Skin of body (tissue), 2 donors: Measurements from ENCODE around the gene MEIS2. TPM values are rescaled to one million over a fixed set of nuclear protein-coding genes. Genes with fewer than 3 reads are reported as not detected.

Source experiments
- DNase-seq: peaks from one replicate; lab custom pipeline; 2025; lab: John Stamatoyannopoulos, UW
- total RNA-seq: library from RNA; depleted of rRNA; stranded (reverse); fragments of >200 nt; gene quantifications from one replicate; pipeline ENCODE4 v1.2.3, GENCODE V29; 2014

Gene MEIS2
- total RNA-seq, 1 donor from 2014 or later = 25.5 TPM

- no peak for DNase-seq
Observed at GRCh38 chr15:36965570-36966342, 134.6 kb downstream of the MEIS2 start.

- DNase-seq = no peak
Observed at GRCh38 chr15:36964626-36965025, 135.7 kb downstream of the MEIS2 start.

GRCh38 chr15:36961956-36962355, 138.4 kb downstream of the MEIS2 start:
- DNase-seq = no peak

GRCh38 chr15:36960947-36961227, 139.5 kb downstream of the MEIS2 start:
- DNase-seq = no peak

- no peak for DNase-seq
Observed at GRCh38 chr15:36960179-36960946, 140.0 kb downstream of the MEIS2 start.

DNA sequence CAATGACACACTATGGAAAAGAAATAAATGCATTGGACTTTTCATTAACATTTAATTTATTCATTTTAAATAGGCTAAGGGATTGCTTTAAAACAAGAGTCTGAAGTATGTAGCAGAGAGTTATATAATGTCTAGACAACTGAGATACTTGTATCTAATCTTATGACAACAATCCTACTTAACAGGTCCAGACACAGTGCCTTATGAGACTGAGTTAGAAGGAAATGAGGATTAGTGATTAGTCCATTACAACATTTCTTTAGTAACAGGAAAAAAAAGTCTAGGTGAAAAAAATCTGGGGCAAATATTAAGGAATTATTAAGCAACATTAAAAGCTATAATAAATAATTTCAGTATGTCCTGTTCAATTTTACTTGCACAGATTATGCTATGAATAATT, 140.6 kb downstream of the MEIS2 start:
- DNase-seq = no peak

GRCh38 chr15:36958606-36959005, 141.7 kb downstream of the MEIS2 start:
- DNase-seq = no peak

DNA sequence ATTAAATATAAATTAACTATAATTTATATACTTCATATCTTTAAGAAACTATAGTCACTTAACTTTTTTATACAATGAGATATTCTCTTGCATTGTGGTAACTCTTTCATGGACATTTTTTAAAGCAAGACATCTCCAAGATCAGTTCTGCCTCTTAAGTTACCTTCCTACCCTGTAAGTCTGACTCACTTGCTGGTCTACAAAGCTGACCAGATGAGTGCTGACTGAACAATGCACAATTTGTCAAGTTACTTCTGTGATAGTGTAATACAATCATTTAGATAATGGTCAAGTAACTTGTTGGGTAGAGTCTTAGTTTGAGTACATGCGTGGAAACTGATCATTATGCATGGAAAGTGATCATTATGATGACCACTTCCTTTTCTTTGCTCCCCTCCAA, 145.9 kb downstream of the MEIS2 start:
- no peak for DNase-seq

DNA sequence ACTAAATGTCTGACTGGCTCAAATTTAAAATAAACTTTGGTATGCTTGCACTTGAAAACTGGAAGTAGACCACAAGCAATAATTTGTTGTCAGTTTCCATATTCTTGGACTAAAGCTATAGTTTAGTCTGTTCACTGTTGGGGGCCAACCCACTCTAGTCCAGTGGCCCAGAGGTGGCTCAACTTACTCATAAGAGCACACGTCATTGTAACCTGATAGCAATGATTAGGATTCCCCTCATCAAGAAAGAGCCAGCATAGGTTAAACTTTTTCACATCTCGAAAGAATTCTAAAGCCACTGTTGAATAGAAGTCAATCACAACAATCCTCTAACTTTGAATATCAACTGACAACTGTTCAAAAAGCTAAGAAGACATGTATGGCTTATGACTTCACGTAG, 147.0 kb downstream of the MEIS2 start:
- DNase-seq = no peak

DNA sequence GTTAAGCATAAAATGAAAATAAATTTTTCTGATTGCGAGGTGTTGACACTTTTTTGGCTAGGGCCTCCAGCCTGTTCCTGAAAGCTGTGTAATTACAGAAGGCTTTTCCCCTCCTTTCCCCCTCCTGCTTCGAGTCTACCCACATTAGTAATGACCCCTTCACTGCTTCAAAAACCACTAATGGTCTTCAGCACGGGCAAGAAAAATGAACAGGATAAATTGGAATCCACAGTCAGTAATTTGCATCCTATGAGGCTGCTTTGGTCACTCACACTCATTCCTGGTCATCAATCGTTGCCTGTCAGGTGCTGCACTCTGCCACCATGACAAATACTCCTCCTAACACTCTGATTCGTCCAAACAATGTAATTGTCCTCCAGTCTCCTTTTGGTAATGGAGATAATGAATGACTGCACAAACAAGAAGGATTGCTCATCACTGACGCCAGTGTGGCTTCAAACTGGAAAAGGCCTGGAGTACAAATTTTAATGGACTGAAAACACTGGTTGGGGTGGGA, 148.6 kb downstream of the MEIS2 start:
- peak; percentile 8 for DNase-seq

DNA sequence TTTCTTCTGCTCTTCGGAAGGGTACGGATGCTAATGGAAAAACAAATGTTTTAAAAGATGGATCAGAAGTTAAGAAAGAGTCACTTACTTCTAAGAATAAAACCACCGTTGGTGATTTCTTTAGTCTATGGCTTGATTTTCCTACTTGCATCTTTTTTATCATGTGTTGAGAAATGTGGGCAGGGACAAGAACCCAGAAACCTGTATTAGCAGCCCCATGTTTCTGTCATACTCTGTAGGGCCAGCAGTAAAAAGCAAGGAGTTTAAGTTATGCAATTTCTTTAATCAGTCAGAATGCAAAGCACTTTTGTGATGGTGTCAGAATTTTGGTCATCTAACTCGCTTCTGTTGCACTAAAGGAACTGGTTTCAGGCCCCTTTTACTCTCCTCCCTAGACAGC, 150.0 kb downstream of the MEIS2 start:
- DNase-seq = no peak

GRCh38 chr15:36948982-36949381, 151.4 kb downstream of the MEIS2 start:
- DNase-seq = no peak

DNA sequence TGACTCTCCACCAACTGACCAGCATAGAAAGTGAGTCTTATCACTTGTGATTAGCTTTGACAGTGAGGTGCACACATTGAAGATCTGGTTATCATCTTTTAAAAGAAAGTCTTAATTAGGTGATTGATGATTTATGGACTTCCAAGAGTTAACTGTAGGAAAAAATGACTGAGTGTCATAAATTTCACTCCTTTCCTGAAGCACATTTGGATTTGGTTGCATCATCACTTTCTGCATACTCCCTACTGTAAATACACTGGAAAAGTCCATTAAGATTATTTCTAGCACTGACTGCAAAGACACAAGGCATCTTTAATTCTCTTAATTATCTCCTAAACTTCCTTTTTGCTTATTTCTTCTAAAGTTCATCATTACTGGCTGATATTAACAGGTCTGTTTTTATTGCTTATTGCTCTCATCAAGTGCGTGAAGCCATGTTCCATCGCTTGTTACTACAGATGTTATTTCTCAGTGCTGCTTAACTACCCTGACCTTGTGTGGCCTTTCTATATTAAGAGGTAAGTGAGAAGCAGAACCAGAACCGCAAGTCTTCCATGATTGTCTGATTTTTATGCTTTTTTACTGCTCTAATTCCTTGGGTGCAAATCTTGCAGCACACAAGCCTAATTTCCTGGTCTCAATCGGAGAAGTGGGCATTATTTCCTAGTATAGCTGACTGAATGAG, 153.2 kb downstream of the MEIS2 start:
- no peak for DNase-seq

DNA sequence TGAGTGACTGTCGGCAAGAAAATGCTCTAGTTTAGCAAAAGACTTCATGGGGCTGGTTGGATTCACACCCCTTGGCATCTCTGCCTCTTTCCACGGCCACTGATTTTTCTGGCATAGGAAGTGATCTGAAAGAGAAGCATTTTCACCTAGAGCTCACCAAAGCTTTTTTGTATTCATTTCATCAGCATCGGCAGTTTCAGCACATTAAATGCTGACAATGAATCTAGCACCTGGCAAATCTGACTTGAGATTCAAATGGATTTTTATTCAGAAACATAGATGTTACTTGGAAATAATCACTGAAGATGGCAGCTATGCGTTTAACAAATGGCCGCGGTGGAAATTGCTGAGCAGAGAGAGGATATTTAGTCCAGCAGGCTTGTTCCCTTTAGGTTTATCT, 155.9 kb downstream of the MEIS2 start:
- no peak for DNase-seq

GRCh38 chr15:36943508-36944361, 156.6 kb downstream of the MEIS2 start:
- DNase-seq = no peak

DNA sequence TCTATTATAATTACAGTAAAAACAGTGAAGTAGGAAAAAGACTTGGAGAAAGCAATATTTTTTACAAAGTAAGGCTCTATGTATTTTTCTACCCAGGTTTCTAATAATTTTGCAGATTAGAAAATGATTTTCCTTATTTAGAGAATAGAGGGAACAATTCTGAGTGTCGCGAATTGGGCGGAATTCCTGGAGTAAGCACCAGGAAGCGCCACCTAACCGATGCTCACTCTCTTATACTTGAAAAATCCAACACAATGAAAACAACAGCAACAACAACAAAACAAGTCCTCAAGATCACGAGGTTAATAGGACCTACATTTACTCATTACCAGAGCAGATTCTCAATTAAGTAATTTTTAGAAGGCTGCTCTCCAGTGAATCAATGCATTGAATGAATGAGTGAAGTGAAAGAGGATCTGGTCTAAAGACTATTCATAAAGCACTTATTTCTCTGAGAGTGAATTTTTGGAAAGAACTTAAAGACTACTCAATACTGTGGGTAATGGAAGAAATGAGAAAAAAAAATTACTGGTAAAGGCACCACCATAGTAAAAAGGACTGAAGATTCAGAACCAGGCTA, 158.0 kb downstream of the MEIS2 start:
- no peak for DNase-seq

GRCh38 chr15:36941798-36942197, 158.6 kb downstream of the MEIS2 start:
- no peak for DNase-seq

DNA sequence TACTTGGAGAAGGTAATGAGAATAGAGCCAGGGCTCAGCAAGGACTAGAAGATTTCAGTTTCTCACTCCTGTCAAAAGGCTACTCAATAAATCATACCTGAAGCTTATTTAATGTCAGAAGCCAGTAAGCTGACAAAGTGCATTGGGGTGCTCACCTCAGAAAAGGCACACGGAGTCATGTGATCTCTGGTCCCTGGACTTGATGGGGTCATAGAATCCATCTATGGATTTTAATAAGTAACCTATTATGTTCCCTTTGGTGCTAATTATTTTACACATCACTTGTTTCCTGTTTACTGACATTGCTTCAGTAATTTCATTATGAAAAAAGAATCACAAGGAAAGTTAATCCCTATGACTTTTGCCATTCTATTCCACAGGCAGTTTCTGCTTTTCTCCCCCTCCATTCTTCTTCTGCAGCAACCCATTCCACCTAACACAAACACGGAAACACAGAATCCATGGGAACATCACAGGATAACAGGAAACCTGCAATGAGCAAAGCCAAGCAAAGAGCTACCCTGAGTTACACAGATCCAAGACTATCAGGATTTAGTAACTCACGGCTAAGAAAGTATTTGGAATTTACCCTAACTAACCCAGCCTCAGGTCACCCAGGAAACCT, 159.6 kb downstream of the MEIS2 start:
- no peak for DNase-seq

GRCh38 chr15:36940219-36940618, 160.1 kb downstream of the MEIS2 start:
- no peak for DNase-seq

GRCh38 chr15:36938764-36939163, 161.6 kb downstream of the MEIS2 start:
- no peak for DNase-seq

DNA sequence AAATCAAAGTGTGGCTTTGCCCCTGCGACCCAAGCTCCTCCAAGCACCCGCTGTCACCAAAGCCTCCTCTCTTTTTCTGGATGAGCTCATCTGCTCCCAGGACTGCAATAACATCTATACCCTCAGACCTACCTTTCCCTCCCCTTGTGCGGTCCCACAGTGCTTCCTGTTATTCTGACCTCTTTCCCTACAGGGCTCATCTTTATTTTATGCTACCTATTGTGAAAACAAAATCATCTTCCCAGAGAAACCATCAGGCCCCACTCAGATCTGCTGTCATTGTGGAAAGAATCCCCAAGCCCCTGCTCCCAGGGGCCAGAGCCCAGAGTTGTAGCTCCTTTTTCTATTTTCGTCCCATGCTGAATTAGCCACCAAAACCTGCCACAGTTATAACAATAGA, 162.2 kb downstream of the MEIS2 start:
- no peak for DNase-seq
